ENCODE data around the gene GPC5.
"Not testable (repeated sequence)": the region's sequence is repeated elsewhere in the genome, so short reads cannot be mapped to it uniquely, and the experiment has no call there.

GPC5 gene

DNA sequence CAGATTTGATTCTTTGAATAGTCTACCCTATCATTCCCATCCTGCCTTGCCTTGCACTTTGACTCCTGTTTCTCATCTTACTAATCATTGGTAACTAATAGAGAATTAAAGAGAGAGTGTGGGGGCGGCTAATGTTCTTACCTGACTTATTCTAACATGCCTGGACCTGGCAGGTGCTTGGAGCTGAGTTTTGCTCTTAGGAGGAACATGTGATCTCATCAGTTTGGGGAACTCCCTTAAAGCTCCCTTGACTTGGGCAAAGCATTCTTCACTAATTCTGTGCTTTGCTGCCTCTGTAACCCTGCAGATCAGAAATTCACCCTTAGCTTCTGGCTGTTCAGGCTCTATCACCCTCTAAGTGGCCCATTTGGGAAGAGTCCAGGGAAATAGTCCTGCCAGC is 861.1 kb downstream of the GPC5 start:
- no peaks in the 10 kb centered on the region for H3K27me3 ChIP-seq (ENCODE audit: control insufficient read depth, insufficient read depth, low read length)
- H3K36me3 ChIP-seq (ENCODE audit: control insufficient read depth, insufficient read depth, low read length): no peaks in the 10 kb centered on the region
- H3K4me1 ChIP-seq (ENCODE audit: control insufficient read depth, insufficient read depth, low read length): no peaks in the 10 kb centered on the region
- H3K4me3 ChIP-seq (ENCODE audit: low read length): no peak overlapping the region
- H3K9me3 ChIP-seq (ENCODE audit: control insufficient read depth, low read length): no peaks in the 10 kb centered on the region
- H3K9ac ChIP-seq (ENCODE audit: low read length): no peak overlapping the region

DNA sequence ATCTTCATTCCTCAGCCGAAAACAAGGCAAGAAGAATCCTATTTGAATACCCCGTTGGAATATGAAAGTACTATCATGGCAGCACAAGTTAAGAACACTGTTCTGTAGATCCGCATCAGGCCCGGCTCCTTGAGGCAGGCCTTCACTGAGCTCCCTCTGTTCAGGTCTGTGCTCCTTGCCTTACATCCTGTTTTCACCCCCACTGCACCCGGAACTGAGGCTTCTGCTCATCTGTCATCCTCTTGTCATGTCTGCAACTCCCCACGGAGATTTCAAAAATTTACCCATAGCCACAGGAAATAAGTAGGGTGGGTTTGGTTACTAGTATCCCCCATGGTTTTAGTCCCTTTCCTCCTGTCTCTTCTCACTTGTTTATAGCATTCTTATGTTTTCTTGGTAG is 861.9 kb downstream of the GPC5 start:
- no peak overlapping the region for H3K4me3 ChIP-seq (ENCODE audit: low read length)
- H3K4me1 ChIP-seq (ENCODE audit: control insufficient read depth, insufficient read depth, low read length): no peaks in the 10 kb centered on the region
- no peaks in the 10 kb centered on the region for H3K36me3 ChIP-seq (ENCODE audit: control insufficient read depth, insufficient read depth, low read length)
- no peaks in the 10 kb centered on the region for H3K9me3 ChIP-seq (ENCODE audit: control insufficient read depth, low read length)
- no peaks in the 10 kb centered on the region for H3K27me3 ChIP-seq (ENCODE audit: control insufficient read depth, insufficient read depth, low read length)
- H3K9ac ChIP-seq (ENCODE audit: low read length): no peak overlapping the region

DNA sequence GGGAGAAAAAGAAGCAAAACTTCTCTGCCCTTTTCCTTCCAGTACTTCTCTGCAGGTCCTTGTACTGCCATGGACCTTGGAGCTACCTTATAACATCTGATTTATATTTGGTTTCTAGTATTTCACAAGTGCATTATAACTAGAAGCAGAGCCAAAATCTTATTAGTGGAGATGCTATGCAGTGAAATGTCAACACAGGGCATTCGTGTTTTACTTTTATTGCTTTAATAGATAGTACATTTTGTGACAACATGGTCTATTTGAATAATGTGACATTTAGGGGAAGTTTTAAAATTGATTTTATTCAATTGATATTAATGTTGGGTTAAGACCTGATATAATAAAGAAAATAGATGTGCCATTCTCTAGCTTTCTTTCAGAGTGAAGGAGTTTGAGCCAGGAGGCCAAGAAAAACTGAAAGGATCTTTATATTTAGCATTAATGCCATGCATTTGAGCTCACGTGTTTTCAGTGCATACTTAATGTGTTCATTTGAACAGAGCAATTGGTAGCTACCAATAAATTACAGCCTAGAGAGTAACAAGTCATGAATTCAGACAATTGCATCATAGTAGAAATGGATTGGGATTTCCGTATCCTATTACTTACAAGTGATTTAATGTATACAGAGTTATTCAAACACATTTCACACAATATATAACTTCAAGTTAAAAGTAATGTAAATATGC is 863.8 kb downstream of the GPC5 start:
- Histone ChIP-seq H3K9me3 (ENCODE audit: control insufficient read depth, low read length) (no peaks in the 10 kb centered on the region), H3K27me3 (ENCODE audit: control insufficient read depth, insufficient read depth, low read length) (no peaks in the 10 kb centered on the region), H3K36me3 (ENCODE audit: control insufficient read depth, insufficient read depth, low read length) (no peaks in the 10 kb centered on the region), H3K9ac (ENCODE audit: low read length) (no peak overlapping the region), H3K4me1 (ENCODE audit: control insufficient read depth, insufficient read depth, low read length) (no peaks in the 10 kb centered on the region), H3K4me3 (ENCODE audit: low read length) (no peak overlapping the region)

DNA sequence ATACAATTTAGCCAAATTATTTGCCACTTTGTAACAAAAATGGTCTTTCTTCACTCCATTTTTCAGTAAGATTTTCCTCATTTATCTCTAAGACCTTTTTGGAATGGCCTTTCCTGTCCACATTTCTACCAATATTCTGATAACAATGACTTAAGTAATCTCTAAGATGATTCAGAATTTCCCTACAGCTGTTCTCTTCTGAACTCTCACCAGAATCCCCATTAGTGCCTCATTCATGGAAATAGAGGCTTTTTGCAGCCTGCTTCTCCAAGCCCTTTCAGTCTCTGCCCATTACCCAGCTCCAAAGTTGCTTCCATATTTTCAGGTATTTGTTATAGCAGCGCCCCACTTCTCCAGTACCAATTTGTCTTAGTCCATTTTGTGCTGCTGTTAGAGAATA is 867.0 kb downstream of the GPC5 start:
- H3K36me3 ChIP-seq (ENCODE audit: control insufficient read depth, insufficient read depth, low read length): no peaks in the 10 kb centered on the region
- H3K4me3 ChIP-seq (ENCODE audit: low read length): no peak overlapping the region
- no peaks in the 10 kb centered on the region for H3K9me3 ChIP-seq (ENCODE audit: control insufficient read depth, low read length)
- H3K27me3 ChIP-seq (ENCODE audit: control insufficient read depth, insufficient read depth, low read length): no peaks in the 10 kb centered on the region
- no peaks in the 10 kb centered on the region for H3K4me1 ChIP-seq (ENCODE audit: control insufficient read depth, insufficient read depth, low read length)
- H3K9ac ChIP-seq (ENCODE audit: low read length): no peak overlapping the region

DNA sequence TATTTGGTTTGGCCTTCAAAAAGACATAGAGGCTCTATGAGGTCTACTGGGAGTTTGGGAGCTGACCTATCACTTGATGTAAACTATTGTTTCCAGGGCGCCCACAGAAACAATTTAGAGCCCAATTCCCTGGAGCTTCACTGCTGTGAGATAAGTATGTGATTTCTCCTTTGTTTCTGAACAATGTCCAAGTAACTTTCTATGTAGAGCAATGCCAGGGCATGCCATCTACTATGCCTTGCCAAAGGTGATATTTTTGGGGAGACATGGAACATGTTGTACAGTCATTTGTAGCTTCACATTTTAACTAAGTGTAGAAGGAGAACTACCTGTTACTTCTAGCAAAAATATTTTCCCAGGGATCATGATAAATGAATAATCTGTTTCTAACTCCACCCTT is 872.6 kb downstream of the GPC5 start:
- Histone ChIP-seq H3K9ac (ENCODE audit: low read length) (no peak overlapping the region), H3K36me3 (ENCODE audit: control insufficient read depth, insufficient read depth, low read length) (no peaks in the 10 kb centered on the region), H3K4me1 (ENCODE audit: control insufficient read depth, insufficient read depth, low read length) (no peaks in the 10 kb centered on the region), H3K9me3 (ENCODE audit: control insufficient read depth, low read length) (no peaks in the 10 kb centered on the region), H3K4me3 (ENCODE audit: low read length) (no peak overlapping the region), H3K27me3 (ENCODE audit: control insufficient read depth, insufficient read depth, low read length) (no peaks in the 10 kb centered on the region)

DNA sequence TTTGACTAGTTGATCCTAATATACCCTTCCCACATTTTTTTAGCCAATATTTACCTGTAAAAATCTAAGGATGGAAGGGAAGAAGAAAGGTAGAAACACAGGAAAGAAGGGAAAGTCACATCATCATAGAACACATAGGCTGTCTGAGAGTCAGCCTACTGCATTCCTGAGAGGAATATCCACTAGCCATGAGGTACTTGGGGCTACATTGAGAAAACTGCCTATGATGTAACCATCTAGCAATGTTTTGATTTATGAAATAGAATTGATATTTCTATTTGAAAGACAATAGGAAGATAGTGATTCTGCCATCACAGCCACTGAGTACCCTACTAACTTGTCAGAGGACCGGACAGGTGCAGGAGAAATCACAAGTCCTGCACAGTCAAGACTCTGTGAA is 873.8 kb downstream of the GPC5 start:
- no peaks in the 10 kb centered on the region for H3K9me3 ChIP-seq (ENCODE audit: control insufficient read depth, low read length)
- no peaks in the 10 kb centered on the region for H3K4me1 ChIP-seq (ENCODE audit: control insufficient read depth, insufficient read depth, low read length)
- no peaks in the 10 kb centered on the region for H3K27me3 ChIP-seq (ENCODE audit: control insufficient read depth, insufficient read depth, low read length)
- no peak overlapping the region for H3K4me3 ChIP-seq (ENCODE audit: low read length)
- H3K9ac ChIP-seq (ENCODE audit: low read length): no peak overlapping the region
- no peaks in the 10 kb centered on the region for H3K36me3 ChIP-seq (ENCODE audit: control insufficient read depth, insufficient read depth, low read length)

DNA sequence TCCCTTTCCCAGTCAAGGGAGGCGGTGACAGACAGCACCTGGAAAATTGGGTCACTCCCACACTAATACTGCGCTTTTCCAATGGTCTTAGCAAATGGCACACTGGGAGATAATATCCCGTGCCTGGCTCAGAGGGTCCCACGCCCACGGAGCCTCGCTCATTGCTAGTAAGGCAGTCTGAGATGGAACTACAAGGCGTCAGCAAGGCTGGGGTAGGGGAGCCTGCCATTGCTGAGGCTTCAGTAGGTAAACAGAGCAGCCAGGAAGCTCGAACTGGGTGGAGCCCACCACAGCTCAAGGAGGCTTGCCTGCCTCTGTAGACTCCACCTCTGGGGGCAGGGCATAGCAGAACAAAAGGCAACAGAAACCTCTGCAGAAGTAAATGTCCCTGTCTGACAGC is 882.6 kb downstream of the GPC5 start:
- H3K27me3 ChIP-seq (ENCODE audit: control insufficient read depth, insufficient read depth, low read length); H3K36me3 ChIP-seq (ENCODE audit: control insufficient read depth, insufficient read depth, low read length); H3K9ac ChIP-seq (ENCODE audit: low read length); H3K9me3 ChIP-seq (ENCODE audit: control insufficient read depth, low read length); H3K4me3 ChIP-seq (ENCODE audit: low read length); H3K4me1 ChIP-seq (ENCODE audit: control insufficient read depth, insufficient read depth, low read length): not testable (repeated sequence)

DNA sequence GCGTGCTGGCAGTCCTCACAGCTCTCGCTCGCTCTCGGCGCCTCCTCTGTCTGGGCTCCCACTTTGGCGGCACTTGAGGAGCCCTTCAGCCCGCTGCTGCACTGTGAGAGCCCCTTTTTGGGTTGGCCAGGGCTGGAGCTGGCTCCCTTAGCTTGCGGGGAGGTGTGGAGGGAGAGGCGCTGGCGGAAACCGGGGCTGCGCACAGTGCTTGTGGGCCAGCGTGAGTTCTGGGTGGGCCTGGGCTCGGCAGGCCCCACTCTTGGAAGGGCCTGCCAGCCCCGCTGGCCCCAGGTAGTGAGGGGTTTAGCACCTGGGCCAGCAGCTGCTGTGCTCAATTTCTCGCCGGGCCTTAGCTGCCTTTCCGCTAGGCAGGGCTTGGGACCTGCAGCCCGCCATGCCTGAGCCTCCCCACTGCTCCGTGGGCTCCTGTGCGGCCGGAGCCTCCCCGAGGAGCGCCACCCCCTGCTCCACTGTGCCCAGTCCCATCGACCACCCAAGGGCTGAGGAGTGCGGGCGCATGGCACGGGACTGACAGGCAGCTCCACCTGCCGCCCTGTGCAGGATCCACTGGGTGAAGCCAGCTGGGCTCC is 892.4 kb downstream of the GPC5 start:
- H3K9ac ChIP-seq (ENCODE audit: low read length); H3K36me3 ChIP-seq (ENCODE audit: control insufficient read depth, insufficient read depth, low read length); H3K27me3 ChIP-seq (ENCODE audit: control insufficient read depth, insufficient read depth, low read length); H3K4me1 ChIP-seq (ENCODE audit: control insufficient read depth, insufficient read depth, low read length); H3K4me3 ChIP-seq (ENCODE audit: low read length); H3K9me3 ChIP-seq (ENCODE audit: control insufficient read depth, low read length): not testable (repeated sequence)

DNA sequence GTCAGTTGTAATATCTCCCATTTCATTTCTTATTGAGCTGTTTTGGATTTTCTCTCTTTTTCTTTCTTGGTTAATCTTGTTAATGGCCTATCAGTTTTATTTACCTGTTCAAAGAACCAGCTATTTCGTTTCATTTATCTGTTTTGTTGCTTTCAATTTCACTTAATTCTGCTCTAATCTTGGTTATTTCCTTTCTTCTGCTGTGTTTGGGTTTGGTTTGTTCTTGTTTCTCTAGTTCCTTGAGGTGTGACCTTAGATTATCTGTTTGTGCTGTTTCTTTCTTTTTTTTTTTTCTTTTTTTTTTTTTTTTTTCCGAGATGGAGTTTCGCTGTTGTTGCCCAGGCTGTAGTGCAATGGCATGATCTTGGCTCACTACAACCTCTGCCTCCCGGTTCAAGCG is 896.1 kb downstream of the GPC5 start:
- H3K9ac ChIP-seq (ENCODE audit: low read length); H3K9me3 ChIP-seq (ENCODE audit: control insufficient read depth, low read length); H3K27me3 ChIP-seq (ENCODE audit: control insufficient read depth, insufficient read depth, low read length); H3K4me3 ChIP-seq (ENCODE audit: low read length); H3K4me1 ChIP-seq (ENCODE audit: control insufficient read depth, insufficient read depth, low read length); H3K36me3 ChIP-seq (ENCODE audit: control insufficient read depth, insufficient read depth, low read length): not testable (repeated sequence)

DNA sequence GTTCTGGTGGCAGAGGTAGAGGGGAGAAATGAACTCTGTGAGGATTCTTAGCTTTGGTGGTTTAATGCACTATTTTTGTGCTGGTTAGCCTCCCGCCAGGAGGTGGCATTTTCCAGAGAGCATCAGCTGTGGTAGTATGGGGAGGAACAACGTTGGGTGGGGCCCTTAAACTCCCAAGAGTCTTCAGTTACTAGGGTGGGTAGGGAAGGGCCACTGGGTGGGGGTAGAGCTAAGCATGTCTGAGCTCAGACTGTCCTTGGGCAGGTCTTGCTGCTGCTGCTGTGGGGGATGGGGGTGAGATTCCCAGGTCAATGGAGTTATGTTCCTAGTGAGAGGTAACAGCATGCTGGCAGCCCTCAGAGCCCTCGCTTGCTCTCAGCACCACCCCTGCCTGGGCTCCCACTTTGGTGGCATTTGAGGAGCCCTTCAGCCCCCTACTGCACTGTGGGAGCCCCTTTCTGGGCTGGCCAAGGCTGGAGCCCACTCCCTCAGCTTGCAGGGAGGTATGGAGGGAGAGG is 897.8 kb downstream of the GPC5 start:
- H3K36me3 ChIP-seq (ENCODE audit: control insufficient read depth, insufficient read depth, low read length); H3K27me3 ChIP-seq (ENCODE audit: control insufficient read depth, insufficient read depth, low read length); H3K4me1 ChIP-seq (ENCODE audit: control insufficient read depth, insufficient read depth, low read length); H3K9me3 ChIP-seq (ENCODE audit: control insufficient read depth, low read length); H3K4me3 ChIP-seq (ENCODE audit: low read length); H3K9ac ChIP-seq (ENCODE audit: low read length): not testable (repeated sequence)

DNA sequence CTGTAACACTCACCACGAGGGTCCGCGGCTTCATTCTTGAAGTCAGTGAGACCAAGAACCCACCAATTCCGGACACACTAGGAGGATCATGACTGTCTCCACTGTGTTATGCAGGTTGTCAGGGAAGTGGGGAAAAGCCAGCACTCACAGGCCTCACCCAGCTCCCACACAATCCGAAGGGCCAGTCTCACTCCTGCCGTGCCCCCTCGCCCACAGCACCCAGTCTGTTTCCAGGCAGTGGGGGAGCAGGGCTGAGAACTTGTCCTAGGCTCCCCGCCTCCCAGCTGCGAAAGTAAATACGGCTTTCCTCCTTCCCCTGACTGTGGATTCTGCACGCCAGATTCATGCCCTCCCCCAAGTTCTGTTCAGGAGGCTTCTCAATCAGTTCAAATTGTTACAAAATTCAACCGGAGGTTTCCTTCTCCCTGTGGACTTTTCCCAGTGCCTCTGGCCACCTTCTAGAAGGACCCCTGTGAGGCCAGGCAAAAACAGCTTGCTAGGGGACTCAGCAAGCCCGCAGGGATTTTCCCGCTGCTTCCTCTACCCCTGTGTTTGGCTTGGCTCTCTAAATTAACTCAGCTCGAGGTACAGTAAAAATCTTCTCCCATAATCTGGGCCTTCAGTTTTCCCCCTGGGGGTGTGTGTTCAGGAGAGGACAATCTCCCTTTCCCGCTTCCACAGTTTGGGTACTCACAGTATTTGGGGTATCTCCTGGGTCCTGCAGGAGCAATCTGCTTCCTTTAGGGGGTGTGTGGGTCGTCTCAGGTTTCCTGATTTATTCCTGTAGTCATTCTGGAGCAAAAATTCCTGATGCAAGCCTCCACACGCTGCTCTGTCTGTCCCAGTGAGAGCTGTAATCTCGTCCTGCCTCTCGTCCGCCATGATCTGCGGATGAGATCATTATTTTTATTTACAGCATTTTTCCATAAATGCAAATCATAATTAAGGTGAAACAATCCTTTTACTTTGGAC is 899.8 kb downstream of the GPC5 start:
- Histone ChIP-seq H3K36me3 (ENCODE audit: control insufficient read depth, insufficient read depth, low read length) (no peaks in the 10 kb centered on the region), H3K9ac (ENCODE audit: low read length) (no peak overlapping the region), H3K4me3 (ENCODE audit: low read length) (no peak overlapping the region), H3K4me1 (ENCODE audit: control insufficient read depth, insufficient read depth, low read length) (no peaks in the 10 kb centered on the region), H3K9me3 (ENCODE audit: control insufficient read depth, low read length) (no peaks in the 10 kb centered on the region), H3K27me3 (ENCODE audit: control insufficient read depth, insufficient read depth, low read length) (no peaks in the 10 kb centered on the region)

DNA sequence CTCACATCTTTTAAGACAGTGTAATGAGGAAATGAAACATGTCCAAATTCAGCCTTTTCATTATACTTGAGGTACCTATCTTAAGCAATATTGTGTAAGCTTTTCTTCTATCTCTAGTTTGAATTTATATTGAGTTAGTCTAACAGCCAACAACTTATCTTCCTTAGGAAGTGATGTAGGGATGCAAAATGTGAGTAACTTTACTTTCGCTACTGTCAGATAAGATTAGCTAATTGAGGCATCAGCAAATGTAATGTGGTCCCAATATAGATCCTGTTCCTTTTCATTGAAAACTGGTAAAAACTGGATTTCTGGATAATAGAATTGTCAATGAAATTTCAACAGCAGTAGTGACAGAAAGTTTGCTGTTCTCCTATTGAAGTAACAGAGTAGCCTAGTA is 902.2 kb downstream of the GPC5 start:
- H3K4me1 ChIP-seq (ENCODE audit: control insufficient read depth, insufficient read depth, low read length): no peaks in the 10 kb centered on the region
- H3K4me3 ChIP-seq (ENCODE audit: low read length): no peak overlapping the region
- H3K27me3 ChIP-seq (ENCODE audit: control insufficient read depth, insufficient read depth, low read length): no peaks in the 10 kb centered on the region
- no peak overlapping the region for H3K9ac ChIP-seq (ENCODE audit: low read length)
- H3K36me3 ChIP-seq (ENCODE audit: control insufficient read depth, insufficient read depth, low read length): no peaks in the 10 kb centered on the region
- no peaks in the 10 kb centered on the region for H3K9me3 ChIP-seq (ENCODE audit: control insufficient read depth, low read length)
